ENCODE measurements around the gene PPIL6. TPM values are rescaled to one million over a fixed set of nuclear protein-coding genes. Genes with fewer than 3 reads are reported as not detected.

PPIL6 gene
- total and polyA plus RNA-seq, 2 experiments from 2014 or later: 1.7 TPM

DNA sequence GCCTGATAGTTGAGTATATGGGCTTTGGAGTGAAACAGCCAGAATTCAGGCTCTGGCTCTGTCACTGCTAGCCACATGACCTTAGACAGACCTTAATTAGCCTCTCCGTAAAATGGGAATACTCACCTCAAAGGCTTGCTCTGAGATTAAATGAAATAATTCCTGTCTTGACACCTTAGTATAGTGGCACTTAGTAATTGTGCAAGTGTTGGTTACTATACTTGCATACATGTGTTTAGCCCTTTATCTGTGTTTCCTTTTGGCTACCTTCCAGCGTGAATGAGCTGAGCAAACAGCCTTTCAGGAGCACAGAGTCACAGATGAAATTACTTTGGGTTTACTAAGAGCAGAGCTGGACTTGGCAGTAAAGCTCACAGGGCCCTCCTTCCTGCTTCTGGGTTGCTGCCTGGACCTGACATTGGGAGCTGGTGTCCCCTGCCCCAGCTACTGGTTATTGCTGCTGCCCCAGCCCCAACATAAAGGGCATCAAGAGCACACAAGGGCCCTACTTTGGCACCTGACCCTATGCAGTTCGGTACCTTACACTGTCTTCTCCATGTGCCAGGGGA is 90.9 kb downstream of the PPIL6 start:
- H3K27ac ChIP-seq (ENCODE audit: low read depth): no peak overlapping the region
- no peak overlapping the region for H3K4me2 ChIP-seq
- no peaks in the 10 kb centered on the region for H3K27me3 ChIP-seq (ENCODE audit: insufficient read depth)
- DNase-seq (ENCODE audit: low spot score): no peak
- H3K79me2 ChIP-seq (replicated peaks; ENCODE audit: insufficient read depth): no peaks in the 10 kb centered on the region
- H4K20me1 ChIP-seq (replicated peaks; ENCODE audit: insufficient read depth): no peaks in the 10 kb centered on the region
- H3F3A ChIP-seq (replicated peaks; ENCODE audit: low read depth): no peaks in the 10 kb centered on the region
- Mint-ChIP-seq H3K27me3 (ENCODE audit: insufficient read depth, low read depth, poor library complexity) (peaks cover 6% of the 10 kb centered on the region), H3K36me3 (ENCODE audit: low read depth) (peaks cover 3% of the 10 kb centered on the region; the same call in 2 of the 3 replicates), H3K4me1 (peaks cover 1% of the 10 kb centered on the region), H3K9me3 (no peaks in the 10 kb centered on the region), H3K4me3 (no peak overlapping the region), H3K27ac (no peak overlapping the region)
- no peak overlapping the region for H2AFZ ChIP-seq
- H3K36me3 ChIP-seq (ENCODE audit: insufficient read depth): no peaks in the 10 kb centered on the region
- H3K4me1 ChIP-seq (ENCODE audit: insufficient read depth): no peaks in the 10 kb centered on the region
- H3K9me2 ChIP-seq (ENCODE audit: insufficient read depth): 0 out of 2 replicates have a peak, but pooled peaks cover 2% of the 10 kb centered on the region
- H3K4me3 ChIP-seq: no peak overlapping the region
- no peak for ATAC-seq
- TF ChIP-seq ZNF114 (CRISPR knock-in tag; IDR thresholded peaks at IDR 0.05) (no peak), EZH2 (IDR thresholded peaks at IDR 0.05; ENCODE audit: low read depth, unreplicated experiment) (no peak), ZNF331 (CRISPR knock-in tag; IDR thresholded peaks at IDR 0.05; ENCODE audit: low read depth) (no peak), POLR2AphosphoS5 (IDR thresholded peaks at IDR 0.05; ENCODE audit: low read depth) (no peak), STAT1 (IDR thresholded peaks at IDR 0.05; ENCODE audit: unreplicated experiment) (no peak), CREB1 (CRISPR knock-in tag; IDR thresholded peaks at IDR 0.05; ENCODE audit: low read depth) (no peak), JUNB (IDR thresholded peaks at IDR 0.05; ENCODE audit: unreplicated experiment) (no peak), NANOG (IDR thresholded peaks at IDR 0.05; ENCODE audit: borderline replicate concordance) (no peak), EZH2phosphoT487 (IDR thresholded peaks at IDR 0.05; ENCODE audit: unreplicated experiment) (no peak)
- TF ChIP-seq, protein P1, sequence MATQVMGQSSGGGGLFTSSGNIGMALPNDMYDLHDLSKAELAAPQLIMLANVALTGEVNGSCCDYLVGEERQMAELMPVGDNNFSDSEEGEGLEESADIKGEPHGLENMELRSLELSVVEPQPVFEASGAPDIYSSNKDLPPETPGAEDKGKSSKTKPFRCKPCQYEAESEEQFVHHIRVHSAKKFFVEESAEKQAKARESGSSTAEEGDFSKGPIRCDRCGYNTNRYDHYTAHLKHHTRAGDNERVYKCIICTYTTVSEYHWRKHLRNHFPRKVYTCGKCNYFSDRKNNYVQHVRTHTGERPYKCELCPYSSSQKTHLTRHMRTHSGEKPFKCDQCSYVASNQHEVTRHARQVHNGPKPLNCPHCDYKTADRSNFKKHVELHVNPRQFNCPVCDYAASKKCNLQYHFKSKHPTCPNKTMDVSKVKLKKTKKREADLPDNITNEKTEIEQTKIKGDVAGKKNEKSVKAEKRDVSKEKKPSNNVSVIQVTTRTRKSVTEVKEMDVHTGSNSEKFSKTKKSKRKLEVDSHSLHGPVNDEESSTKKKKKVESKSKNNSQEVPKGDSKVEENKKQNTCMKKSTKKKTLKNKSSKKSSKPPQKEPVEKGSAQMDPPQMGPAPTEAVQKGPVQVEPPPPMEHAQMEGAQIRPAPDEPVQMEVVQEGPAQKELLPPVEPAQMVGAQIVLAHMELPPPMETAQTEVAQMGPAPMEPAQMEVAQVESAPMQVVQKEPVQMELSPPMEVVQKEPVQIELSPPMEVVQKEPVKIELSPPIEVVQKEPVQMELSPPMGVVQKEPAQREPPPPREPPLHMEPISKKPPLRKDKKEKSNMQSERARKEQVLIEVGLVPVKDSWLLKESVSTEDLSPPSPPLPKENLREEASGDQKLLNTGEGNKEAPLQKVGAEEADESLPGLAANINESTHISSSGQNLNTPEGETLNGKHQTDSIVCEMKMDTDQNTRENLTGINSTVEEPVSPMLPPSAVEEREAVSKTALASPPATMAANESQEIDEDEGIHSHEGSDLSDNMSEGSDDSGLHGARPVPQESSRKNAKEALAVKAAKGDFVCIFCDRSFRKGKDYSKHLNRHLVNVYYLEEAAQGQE (IDR thresholded peaks at IDR 0.05; ENCODE audit: unreplicated experiment): no peak
- TF ChIP-seq, protein P2, sequence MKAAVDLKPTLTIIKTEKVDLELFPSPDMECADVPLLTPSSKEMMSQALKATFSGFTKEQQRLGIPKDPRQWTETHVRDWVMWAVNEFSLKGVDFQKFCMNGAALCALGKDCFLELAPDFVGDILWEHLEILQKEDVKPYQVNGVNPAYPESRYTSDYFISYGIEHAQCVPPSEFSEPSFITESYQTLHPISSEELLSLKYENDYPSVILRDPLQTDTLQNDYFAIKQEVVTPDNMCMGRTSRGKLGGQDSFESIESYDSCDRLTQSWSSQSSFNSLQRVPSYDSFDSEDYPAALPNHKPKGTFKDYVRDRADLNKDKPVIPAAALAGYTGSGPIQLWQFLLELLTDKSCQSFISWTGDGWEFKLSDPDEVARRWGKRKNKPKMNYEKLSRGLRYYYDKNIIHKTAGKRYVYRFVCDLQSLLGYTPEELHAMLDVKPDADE (IDR thresholded peaks at IDR 0.05): no peak
- TF ChIP-seq, protein P3, sequence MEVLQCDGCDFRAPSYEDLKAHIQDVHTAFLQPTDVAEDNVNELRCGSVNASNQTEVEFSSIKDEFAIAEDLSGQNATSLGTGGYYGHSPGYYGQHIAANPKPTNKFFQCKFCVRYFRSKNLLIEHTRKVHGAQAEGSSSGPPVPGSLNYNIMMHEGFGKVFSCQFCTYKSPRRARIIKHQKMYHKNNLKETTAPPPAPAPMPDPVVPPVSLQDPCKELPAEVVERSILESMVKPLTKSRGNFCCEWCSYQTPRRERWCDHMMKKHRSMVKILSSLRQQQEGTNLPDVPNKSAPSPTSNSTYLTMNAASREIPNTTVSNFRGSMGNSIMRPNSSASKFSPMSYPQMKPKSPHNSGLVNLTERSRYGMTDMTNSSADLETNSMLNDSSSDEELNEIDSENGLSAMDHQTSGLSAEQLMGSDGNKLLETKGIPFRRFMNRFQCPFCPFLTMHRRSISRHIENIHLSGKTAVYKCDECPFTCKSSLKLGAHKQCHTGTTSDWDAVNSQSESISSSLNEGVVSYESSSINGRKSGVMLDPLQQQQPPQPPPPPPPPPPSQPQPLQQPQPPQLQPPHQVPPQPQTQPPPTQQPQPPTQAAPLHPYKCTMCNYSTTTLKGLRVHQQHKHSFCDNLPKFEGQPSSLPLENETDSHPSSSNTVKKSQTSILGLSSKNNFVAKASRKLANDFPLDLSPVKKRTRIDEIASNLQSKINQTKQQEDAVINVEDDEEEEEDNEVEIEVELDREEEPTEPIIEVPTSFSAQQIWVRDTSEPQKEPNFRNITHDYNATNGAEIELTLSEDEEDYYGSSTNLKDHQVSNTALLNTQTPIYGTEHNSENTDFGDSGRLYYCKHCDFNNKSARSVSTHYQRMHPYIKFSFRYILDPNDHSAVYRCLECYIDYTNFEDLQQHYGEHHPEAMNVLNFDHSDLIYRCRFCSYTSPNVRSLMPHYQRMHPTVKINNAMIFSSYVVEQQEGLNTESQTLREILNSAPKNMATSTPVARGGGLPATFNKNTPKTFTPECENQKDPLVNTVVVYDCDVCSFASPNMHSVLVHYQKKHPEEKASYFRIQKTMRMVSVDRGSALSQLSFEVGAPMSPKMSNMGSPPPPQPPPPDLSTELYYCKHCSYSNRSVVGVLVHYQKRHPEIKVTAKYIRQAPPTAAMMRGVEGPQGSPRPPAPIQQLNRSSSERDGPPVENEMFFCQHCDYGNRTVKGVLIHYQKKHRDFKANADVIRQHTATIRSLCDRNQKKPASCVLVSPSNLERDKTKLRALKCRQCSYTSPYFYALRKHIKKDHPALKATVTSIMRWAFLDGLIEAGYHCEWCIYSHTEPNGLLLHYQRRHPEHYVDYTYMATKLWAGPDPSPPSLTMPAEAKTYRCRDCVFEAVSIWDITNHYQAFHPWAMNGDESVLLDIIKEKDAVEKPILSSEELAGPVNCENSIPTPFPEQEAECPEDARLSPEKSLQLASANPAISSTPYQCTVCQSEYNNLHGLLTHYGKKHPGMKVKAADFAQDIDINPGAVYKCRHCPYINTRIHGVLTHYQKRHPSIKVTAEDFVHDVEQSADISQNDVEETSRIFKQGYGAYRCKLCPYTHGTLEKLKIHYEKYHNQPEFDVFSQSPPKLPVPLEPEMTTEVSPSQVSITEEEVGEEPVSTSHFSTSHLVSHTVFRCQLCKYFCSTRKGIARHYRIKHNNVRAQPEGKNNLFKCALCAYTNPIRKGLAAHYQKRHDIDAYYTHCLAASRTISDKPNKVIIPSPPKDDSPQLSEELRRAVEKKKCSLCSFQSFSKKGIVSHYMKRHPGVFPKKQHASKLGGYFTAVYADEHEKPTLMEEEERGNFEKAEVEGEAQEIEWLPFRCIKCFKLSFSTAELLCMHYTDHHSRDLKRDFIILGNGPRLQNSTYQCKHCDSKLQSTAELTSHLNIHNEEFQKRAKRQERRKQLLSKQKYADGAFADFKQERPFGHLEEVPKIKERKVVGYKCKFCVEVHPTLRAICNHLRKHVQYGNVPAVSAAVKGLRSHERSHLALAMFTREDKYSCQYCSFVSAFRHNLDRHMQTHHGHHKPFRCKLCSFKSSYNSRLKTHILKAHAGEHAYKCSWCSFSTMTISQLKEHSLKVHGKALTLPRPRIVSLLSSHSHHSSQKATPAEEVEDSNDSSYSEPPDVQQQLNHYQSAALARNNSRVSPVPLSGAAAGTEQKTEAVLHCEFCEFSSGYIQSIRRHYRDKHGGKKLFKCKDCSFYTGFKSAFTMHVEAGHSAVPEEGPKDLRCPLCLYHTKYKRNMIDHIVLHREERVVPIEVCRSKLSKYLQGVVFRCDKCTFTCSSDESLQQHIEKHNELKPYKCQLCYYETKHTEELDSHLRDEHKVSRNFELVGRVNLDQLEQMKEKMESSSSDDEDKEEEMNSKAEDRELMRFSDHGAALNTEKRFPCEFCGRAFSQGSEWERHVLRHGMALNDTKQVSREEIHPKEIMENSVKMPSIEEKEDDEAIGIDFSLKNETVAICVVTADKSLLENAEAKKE (CRISPR knock-in tag; IDR thresholded peaks at IDR 0.05): no peak
- TF ChIP-seq, protein P4, sequence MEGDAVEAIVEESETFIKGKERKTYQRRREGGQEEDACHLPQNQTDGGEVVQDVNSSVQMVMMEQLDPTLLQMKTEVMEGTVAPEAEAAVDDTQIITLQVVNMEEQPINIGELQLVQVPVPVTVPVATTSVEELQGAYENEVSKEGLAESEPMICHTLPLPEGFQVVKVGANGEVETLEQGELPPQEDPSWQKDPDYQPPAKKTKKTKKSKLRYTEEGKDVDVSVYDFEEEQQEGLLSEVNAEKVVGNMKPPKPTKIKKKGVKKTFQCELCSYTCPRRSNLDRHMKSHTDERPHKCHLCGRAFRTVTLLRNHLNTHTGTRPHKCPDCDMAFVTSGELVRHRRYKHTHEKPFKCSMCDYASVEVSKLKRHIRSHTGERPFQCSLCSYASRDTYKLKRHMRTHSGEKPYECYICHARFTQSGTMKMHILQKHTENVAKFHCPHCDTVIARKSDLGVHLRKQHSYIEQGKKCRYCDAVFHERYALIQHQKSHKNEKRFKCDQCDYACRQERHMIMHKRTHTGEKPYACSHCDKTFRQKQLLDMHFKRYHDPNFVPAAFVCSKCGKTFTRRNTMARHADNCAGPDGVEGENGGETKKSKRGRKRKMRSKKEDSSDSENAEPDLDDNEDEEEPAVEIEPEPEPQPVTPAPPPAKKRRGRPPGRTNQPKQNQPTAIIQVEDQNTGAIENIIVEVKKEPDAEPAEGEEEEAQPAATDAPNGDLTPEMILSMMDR (conservative IDR thresholded peaks at IDR 0.05; ENCODE audit: low read depth in 2 of 2): no peak
